GM19240 (cell line): ENCODE measurements around the gene LAMA4.
"Not testable (repeated sequence)": the region's sequence is repeated elsewhere in the genome, so short reads cannot be mapped to it uniquely, and the experiment has no call there.

Experiments
- DNase-seq: peaks from one replicate; pipeline ENCODE4 v3.0.0; 2011; ENCODE audit warnings: low spot score; ENCODE audit not compliant: insufficient read length

LAMA4 gene

DNA sequence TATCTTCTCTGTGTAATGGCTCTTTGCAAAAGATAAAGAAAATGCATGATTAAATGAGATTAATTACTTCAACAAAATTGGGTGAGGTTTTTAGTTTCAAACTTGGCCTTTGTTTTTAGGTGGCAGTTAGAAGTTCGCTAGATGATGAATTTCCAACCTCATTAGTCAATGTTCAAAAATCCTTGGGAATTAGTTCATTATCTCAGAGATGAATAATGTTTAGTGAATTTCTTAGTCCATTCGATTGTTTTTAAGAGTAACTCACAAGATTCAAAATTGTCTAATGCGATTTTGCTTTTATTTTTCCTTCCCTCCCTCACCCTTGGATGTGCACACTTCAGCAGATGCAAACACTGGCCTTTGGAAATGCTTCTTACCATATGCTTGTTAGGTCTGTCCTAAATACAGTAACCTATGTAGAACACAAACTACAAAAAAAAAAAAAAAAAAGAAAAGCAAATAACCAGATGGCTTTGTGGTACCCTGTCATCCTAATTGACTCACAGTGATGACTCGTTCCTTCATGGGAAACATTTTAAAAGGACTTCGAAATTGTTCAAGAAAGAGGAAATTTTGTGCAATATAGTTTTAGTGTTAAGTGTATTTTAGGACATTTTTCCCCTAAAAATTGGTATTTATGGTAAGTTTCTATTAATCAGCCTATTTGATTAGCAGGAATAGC, 100.3 kb downstream of the LAMA4 start:
- DNase-seq, result no peak

GRCh38 chr6:112150363-112150762, 104.0 kb downstream of the LAMA4 start:
- no peak for DNase-seq

- DNase-seq, result no peak
Observed at GRCh38 chr6:112149719-112150263, 104.6 kb downstream of the LAMA4 start.

GRCh38 chr6:112149236-112149635, 105.1 kb downstream of the LAMA4 start:
- no peak for DNase-seq

GRCh38 chr6:112148103-112148502, 106.3 kb downstream of the LAMA4 start:
- DNase-seq, result no peak

GRCh38 chr6:112145080-112145573, 109.2 kb downstream of the LAMA4 start:
- DNase-seq, result no peak

- no peak for DNase-seq
Observed at GRCh38 chr6:112144145-112144926, 110.0 kb downstream of the LAMA4 start.

DNA sequence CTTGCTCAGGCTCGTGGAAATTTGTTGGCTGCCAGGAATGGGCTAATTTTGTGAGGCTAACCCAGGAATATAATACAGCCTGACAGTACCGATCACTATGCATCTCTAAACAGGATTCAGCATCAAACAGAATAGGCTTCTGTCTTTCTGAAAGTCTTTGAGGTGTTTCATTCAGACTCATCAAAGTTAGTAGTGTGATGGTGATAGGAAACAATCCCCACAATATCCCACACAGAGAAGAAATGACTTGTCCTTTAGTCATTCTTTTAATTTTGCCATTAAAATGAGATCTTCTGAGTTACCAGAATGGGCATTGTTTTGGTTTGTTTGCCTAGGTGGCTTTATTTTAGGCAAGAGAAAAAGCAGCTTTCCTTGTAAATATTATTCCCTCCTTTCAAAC, 112.7 kb downstream of the LAMA4 start:
- DNase-seq, result no peak

- DNase-seq, result no peak
Observed at GRCh38 chr6:112139052-112139451, 115.3 kb downstream of the LAMA4 start.

DNA sequence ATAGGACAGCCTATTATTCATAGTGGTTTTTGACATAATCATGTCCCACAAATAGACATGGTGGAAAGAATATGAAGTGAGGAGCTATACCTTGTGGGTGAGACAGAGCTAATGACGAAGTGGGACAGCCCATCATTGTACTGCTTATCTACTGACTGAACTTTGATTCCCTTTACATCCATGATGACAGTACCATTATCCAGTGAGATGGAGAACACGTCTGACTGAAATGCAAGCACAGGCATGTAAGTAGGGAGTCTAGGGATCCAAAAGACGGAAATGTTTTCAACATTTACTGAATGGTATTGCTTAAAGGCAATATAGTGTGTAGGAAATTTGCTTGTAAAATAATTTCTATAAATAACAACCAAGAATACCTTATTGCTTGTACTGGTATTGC, 123.5 kb downstream of the LAMA4 start:
- DNase-seq, result no peak

DNA sequence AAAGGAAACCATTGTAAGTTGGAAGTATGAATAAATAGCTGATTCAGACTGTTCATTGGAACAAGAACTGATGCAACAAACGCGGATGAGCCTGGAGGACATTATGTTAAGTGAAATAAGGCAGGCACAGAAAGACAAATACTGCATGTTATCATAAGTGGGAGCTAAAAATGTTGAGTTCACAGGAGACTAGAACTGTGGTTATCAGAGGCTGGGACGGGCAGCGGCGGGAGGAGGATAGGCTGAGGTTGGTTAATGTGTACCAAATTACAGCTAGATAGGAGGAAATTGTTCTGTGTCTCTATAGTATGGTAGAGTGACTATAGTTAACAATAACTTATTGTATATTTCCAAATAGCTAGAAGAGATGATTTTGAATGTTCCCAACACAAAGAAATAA, 126.2 kb downstream of the LAMA4 start:
- no peak for DNase-seq

DNA sequence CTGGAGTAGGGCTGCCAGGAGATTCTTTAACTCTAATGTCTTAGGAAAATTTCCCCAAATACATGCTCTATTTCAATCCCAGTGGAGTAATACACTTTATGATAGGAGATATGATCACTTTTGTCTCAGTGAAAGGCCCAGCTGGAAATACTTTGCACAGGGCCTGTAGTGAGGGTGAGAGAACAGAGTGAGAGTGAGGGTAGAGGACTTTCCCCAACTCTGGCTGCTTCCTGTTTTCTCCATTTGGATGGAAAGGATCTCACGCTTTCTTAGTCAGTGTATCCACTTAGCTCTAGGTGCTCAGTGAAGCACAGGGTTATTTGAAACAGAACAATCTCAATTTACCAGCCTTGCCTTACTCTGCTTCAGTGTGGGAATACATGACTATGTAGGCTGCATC, 130.4 kb downstream of the LAMA4 start:
- DNase-seq, result no peak

DNA sequence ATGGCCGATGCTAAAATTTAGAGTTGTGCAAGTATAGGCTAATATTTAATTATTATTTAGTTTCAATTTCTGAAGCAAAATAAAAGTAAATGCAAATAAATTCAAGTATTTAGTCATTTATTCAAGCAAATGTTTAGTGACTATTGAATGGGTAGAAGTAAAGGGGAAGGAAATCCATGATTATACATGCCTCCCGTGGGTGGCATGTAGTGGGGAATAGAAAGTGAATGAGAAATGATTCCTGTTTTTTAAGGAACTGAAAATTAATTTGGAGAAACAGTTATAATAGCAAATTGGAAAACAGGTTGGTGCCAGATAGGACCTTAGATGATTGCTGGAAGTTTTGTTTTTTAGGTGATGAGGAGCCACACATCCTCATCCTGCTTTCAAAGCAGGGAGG, 131.6 kb downstream of the LAMA4 start:
- DNase-seq, result no peak

- no peak for DNase-seq
Observed at GRCh38 chr6:112118034-112118433, 136.3 kb downstream of the LAMA4 start.

DNA sequence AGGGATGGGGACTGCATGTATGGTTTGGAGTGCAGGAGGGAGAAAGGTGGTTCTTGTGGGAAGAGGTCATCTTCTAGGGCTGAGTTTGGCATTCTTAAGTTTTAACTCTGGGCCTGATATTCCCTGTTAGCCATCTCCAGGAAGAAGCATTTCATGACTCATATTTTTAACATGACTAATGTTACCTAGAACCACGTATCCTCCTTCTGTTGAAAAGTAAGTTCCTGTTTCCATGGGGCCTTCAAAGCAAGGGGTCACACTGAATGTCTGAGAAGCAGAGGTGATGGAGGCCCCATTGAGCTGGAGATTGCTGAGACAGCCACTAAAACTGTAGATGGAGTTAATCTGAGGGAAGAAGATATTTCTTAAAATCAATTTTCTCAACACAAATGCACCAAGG, 136.8 kb downstream of the LAMA4 start:
- no peak for DNase-seq

DNA sequence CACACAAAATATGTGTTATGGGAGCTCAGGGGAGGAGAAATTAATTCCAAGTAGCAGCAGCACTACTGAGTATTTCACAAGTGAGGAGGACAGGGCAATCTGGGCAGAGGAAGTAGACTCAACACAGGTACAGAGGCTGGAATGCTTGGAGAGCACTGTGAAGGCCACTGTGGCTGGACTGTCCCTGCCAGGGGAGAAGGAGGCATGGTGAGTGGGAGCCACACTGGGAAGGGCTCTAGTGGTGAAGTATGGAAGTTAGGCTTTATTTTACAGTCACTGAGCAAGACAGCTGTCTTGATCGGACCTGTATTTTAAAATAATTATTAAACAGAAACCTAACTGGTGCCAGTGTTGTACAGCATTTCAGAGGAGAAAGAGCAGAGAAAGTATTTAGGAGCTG, 138.1 kb downstream of the LAMA4 start:
- no peak for DNase-seq

DNA sequence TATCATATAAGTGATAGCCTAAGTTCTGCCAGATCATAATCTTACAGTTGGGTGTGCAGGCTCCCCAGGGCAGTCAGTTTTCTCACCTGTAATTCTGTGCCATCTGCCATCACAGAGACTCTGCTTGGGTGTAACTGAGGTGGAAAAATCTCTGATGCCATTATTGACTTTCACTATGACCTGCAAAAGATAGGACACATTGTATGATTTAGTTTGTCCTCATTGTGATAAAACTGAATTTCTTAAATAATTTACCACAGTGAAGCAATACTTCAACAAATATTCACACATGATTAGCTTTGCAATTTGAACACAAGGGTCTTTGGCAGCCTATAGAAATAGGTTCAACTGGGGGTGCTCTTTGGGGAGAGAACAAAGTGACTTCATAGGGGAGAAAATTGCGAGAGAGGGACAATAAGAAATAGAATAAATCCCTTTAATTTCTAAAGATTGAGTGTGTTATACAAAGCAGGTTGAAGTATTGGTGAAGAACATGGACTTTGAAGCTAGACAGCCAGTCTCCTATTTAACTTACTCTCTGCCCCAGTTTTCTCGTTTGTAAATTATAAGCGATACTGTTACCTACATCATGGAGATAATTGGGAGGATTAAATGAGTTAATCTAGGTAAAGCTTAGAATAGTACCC, 139.7 kb downstream of the LAMA4 start:
- no peak for DNase-seq

DNA sequence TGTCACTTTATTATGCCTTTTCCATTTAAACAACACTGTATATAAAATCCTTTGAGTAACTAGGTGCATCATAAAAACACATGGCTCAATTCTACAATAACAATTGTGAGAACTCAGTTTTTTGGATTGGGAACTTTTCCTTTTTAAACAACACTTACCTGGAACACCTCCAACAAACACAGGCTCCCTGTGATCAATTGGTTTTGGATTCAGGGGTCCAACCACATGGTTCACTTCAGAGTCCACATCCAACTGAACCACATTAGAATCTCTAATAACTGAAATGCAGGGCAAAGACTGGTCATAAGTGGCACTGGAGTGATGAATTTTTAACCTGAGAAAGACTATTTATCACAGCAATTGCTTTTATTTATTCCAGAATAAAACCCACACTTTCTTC, 140.4 kb downstream of the LAMA4 start:
- DNase-seq, result no peak

DNA sequence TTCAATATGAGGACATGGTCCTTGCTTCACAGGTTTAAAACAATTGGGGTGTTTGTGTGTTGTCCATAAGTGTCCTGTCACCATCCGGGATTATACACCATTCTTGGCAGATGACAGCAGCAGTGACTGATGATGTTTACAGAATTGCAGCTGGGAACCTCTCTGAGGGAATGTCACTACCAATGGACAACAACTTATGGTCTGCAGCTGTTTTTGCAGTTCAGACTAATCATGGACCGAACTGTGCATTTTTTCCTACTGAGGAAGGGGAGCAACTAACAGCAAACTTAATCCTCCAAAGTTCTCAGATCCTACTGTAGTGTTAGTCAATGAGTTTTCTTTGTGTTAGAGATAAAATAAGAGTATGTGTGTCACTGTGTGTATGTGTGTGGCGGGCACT, 140.9 kb downstream of the LAMA4 start:
- DNase-seq, result no peak

- DNase-seq, result no peak
Observed at GRCh38 chr6:112109262-112109661, 145.1 kb downstream of the LAMA4 start.

DNA sequence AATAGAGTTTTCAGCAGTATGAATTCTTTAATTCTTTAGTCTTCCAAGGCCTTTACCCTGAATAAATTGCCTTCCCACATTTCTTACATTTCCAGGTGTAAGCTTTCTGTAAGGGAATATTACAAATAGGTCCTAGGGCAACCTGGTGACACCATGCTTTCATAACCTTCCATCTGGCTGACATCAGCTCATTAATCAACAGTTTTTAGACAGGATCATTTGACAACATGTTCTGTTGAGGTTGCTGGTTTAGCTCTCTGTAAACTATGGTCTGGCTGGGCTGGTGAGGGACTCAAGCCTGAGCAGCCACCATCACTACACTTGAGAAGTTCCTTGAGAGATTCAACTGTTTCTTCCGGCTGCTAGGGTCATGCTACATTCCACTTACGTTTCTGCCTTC, 147.8 kb downstream of the LAMA4 start:
- DNase-seq, result no peak

DNA sequence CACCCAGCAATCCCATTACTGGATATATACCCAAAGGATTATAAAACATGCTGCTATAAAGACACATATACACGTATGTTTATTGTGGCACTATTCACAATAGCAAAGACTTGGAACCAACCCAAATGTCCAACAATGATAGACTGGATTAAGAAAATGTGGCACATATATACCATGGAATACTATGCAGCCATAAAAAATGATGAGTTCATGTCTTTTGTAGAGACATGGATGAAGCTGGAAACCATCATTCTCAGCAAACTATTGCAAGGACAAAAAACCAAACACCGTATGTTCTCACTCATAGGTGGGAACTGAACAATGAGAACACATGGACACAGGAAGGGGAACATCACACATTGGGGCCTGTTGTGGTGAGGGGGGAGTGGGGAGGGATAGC, 148.3 kb downstream of the LAMA4 start:
- DNase-seq, result not testable (repeated sequence)
